ENCODE results near the gene SULT6B1. TPM values are rescaled to one million over a fixed set of nuclear protein-coding genes. Genes with fewer than 3 reads are reported as not detected.
A peak's percentile ranks its signal among the peaks of the same experiment; 100 is the strongest.

Gene SULT6B1
- total RNA-seq, 3 donors from 2014 or later: not detected

DNA sequence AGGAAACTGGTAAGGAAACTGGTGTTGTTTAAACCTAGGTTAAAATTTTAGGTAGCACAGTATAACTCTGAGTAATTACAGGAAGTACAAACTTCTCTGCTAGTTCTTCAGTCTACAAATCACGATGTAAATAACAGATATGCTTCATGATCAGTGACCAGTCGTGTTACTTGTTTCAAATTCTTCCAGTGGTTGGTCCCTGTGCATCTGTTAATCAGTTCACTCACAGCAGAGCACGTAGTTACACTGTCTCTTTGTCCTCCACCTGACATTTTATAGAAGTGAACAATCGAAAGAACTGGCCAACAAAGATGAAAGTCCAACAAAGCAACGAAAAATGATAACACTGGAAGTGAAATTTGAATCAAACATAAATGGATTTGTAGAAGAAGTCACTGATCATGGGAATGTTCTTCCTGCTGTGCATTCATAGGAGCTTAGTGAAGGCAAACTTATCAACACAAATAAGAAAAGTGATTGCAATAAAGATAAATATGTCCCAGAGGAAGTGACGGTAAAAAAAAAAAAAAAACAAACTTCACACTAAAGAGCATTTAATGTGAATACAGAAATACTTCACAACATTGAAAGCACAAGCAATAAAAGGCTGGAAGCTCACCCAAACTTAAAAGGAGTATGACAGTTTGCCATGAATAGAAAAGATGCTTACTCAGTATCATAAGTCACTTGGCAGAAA, 38.7 kb downstream of the SULT6B1 start:
- peaks cover 36% of the 10 kb centered on the region for H3K36me3 Mint-ChIP-seq (ENCODE audit: insufficient read depth)
- peaks cover 45% of the 10 kb centered on the region for H3K4me1 Mint-ChIP-seq (ENCODE audit: low read depth)
- peaks cover 5% of the 10 kb centered on the region for H3K9me3 Mint-ChIP-seq
- peak overlapping the region; percentile 47 for H3K4me3 Mint-ChIP-seq
- DNase-seq (no peak), ATAC-seq (peak; percentile 48 to 70)
- H3K27me3 Mint-ChIP-seq (ENCODE audit: low read depth): no peaks in the 10 kb centered on the region

DNA sequence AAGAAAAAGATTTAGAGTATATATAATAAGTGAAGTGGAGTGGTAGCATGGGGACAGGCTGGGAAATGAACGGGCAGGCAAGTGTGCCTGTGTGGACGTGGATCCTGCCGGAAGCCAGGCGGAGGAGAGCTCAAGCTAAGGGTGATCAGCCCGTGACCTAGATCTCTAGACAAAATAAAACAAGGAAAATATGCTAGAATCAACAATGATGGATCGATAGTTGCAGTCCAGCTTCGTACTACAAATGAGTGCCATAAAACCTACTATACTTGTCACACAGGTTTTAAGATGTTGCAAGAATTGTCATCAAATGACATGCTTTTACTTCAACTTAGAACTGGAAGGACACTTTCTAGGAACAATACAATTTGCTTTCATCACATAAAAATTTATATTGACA, 40.1 kb downstream of the SULT6B1 start:
- H3K4me1 Mint-ChIP-seq (ENCODE audit: low read depth): peaks cover 34% of the 10 kb centered on the region
- DNase-seq: no peak
- no peak for ATAC-seq
- H3K4me3 Mint-ChIP-seq: no peak overlapping the region
- no peaks in the 10 kb centered on the region for H3K27me3 Mint-ChIP-seq (ENCODE audit: low read depth)
- no peaks in the 10 kb centered on the region for H3K9me3 Mint-ChIP-seq
- peaks cover 35% of the 10 kb centered on the region for H3K36me3 Mint-ChIP-seq (ENCODE audit: insufficient read depth)

DNA sequence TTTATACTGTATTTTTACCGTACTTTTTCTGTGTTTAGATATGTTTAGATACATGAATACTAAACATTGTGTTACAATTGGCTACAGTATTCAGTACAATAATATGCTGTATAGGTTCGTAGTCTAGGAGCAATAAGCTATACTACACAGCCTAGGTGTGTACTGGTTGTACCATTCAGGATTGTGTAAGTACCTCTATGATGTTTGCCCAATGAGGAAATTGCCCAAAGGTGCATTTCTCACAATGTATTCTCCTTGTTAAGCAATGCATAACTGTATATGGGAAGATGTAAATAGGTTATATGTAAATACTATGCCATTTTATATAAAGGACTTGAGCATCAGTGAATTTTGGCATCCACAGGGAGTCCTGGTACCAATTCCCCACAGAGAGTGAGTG, 42.4 kb downstream of the SULT6B1 start:
- Mint-ChIP-seq H3K36me3 (ENCODE audit: insufficient read depth) (peaks cover 29% of the 10 kb centered on the region), H3K4me3 (no peak overlapping the region), H3K27me3 (ENCODE audit: low read depth) (no peaks in the 10 kb centered on the region), H3K9me3 (no peaks in the 10 kb centered on the region), H3K4me1 (ENCODE audit: low read depth) (peaks cover 16% of the 10 kb centered on the region)
- ATAC-seq: no peak
- no peak for DNase-seq

DNA sequence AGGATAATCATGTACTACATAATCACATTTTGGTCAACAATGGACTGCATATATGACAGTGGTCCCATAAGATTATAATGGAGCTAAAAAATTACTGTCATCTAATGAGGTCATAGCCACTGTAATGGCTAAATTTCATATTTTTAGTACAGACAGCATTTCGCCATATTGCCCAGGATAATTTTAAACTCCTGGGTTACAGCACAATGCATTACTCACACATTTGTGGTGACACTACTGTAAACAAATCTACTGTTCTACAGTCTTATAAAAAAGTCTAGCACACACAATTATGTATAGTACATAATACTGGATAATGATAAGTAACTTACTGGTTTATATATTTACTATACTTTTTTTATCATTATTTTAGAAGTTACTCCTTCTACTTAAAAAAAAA, 44.5 kb downstream of the SULT6B1 start:
- DNase-seq: no peak
- H3K36me3 Mint-ChIP-seq (ENCODE audit: insufficient read depth): peaks cover 36% of the 10 kb centered on the region

DNA sequence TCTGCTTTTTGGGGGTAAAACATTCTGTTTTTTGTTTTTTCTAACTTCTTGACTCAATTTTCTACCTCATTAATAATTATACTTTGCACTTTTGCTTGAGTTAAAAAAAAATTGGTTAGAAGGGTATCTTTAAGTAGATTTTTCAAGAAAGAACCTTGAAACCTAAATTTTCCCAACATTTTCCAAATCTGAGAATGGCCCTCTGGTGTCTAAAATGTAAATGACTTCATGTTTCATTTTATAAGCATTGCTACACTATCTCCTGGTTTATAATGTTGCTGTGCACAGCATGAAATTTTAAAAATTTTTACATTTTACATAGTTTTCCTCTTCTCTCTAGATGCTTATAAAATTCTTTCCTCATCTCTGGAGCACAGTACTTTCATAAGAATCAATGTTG, 45.9 kb downstream of the SULT6B1 start:
- H3K9me3 Mint-ChIP-seq: no peaks in the 10 kb centered on the region
- H3K4me1 Mint-ChIP-seq (ENCODE audit: low read depth): peaks cover 4% of the 10 kb centered on the region
- DNase-seq: no peak
- no peaks in the 10 kb centered on the region for H3K27me3 Mint-ChIP-seq (ENCODE audit: low read depth)
- no peak overlapping the region for H3K4me3 Mint-ChIP-seq
- H3K36me3 Mint-ChIP-seq (ENCODE audit: insufficient read depth): peaks cover 35% of the 10 kb centered on the region
- no peak for ATAC-seq

More for the DNA sequence above, 44.5 kb downstream of the SULT6B1 start:
- ATAC-seq: no peak
- Mint-ChIP-seq H3K27me3 (ENCODE audit: low read depth) (no peaks in the 10 kb centered on the region), H3K4me1 (ENCODE audit: low read depth) (peaks cover 4% of the 10 kb centered on the region), H3K9me3 (no peaks in the 10 kb centered on the region), H3K4me3 (no peak overlapping the region)

DNA sequence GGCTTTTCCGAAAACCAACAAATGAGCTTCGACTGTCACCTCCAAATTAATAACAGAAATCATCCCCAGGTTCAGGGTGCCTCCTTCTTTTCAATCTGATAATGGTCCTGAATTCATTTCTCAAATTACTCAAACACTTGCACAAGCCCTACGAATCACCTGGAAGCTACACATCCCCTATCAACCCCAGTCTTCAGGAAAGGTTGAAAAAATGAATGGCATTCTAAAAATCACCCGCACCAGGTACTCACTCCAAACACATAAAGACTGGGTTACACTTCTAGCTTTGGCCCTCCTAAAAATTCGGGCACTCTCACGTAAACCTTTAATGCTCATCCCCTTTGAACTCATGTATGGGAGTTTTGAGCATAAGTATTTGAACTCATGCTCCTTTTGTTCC, 55.6 kb downstream of the SULT6B1 start:
- DNase-seq (no peak), ATAC-seq (no peak)
- no peaks in the 10 kb centered on the region for H3K4me1 Mint-ChIP-seq (ENCODE audit: low read depth)
- H3K27me3 Mint-ChIP-seq (ENCODE audit: low read depth): no peaks in the 10 kb centered on the region
- peaks cover 52% of the 10 kb centered on the region for H3K36me3 Mint-ChIP-seq (ENCODE audit: insufficient read depth)
- H3K4me3 Mint-ChIP-seq: no peak overlapping the region
- no peaks in the 10 kb centered on the region for H3K9me3 Mint-ChIP-seq

DNA sequence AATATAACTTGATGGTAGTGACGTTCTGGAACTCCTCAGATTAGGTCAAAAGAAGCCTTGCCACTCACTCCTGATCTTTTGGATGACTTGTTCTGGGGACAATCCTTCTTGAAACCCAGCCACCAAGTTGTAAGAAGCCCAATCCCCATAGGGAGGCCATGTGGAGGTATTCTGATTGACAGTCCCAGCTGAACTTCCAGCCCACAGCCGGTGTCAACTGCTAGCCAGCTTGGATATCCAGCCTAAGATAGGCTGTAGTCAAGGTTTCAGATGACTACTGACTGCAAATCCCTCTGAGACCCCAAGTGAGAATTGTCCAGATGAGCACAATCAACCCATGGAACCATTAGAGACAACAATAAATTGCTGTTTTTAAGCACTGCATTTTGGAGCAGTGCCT, 63.1 kb downstream of the SULT6B1 start:
- DNase-seq (no peak), ATAC-seq (no peak)
- H3K4me3 Mint-ChIP-seq: no peak overlapping the region
- no peaks in the 10 kb centered on the region for H3K27me3 Mint-ChIP-seq (ENCODE audit: low read depth)
- no peaks in the 10 kb centered on the region for H3K9me3 Mint-ChIP-seq
- H3K4me1 Mint-ChIP-seq (ENCODE audit: low read depth): no peaks in the 10 kb centered on the region
- H3K36me3 Mint-ChIP-seq (ENCODE audit: insufficient read depth): peaks cover 41% of the 10 kb centered on the region

DNA sequence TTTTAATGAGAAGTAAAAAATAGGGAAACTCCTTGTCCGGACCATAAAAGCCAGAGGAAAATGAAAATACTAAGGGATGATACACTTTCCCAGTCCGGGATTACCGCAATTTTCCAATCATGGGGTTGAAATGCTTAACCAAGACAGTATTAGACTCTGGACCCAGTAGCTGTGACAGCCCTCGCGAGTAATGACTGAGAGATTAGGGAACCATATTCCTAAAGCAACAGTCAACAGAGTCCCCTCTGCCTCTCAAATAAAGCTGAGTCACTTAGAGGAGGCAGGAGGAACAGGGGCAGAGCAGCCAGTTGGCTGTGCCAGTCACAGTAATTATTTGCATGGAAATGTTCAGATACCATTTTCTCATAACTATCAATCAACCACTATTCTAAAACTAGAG, 69.3 kb downstream of the SULT6B1 start:
- ATAC-seq (no peak), DNase-seq (no peak)
- Mint-ChIP-seq H3K4me3 (no peak overlapping the region), H3K4me1 (ENCODE audit: low read depth) (peaks cover 3% of the 10 kb centered on the region), H3K27me3 (ENCODE audit: low read depth) (no peaks in the 10 kb centered on the region), H3K36me3 (ENCODE audit: insufficient read depth) (peaks cover 26% of the 10 kb centered on the region), H3K9me3 (no peaks in the 10 kb centered on the region)

Other genes with a start within 250 kb of the SULT6B1 start
- 10 to 100 TPM; 19.0 to 19.7 (median 19.7) TPM for gene STRN, start 222.1 kb downstream of the SULT6B1 start, total RNA-seq
- gene HEATR5B, start 104.3 kb downstream of the SULT6B1 start, total RNA-seq: 10 to 100 TPM; 11.3 to 18.2 (median 14.9) TPM
- gene GPATCH11, start 104.2 kb downstream of the SULT6B1 start, total RNA-seq: 10 to 100 TPM; 17.0 to 18.4 (median 17.2) TPM
- gene EIF2AK2, start 31.7 kb downstream of the SULT6B1 start, total RNA-seq: 10 to 100 TPM; 13.8 to 23.4 (median 21.2) TPM
- 10 to 100 TPM; 35.3 to 41.1 (median 37.0) TPM for gene CEBPZOS, start 7.8 kb upstream of the SULT6B1 start, total RNA-seq
- gene CEBPZ, start 42.9 kb upstream of the SULT6B1 start, total RNA-seq: 100 to 1,000 TPM; 103 to 131 (median 117) TPM
- gene NDUFAF7, start 43.0 kb upstream of the SULT6B1 start, total RNA-seq: 10 to 100 TPM; 16.4 to 22.1 (median 17.9) TPM
- 10 to 100 TPM; 39.8 to 66.9 (median 48.4) TPM for gene PRKD3, start 136.2 kb upstream of the SULT6B1 start, total RNA-seq
- gene QPCT, start 156.0 kb upstream of the SULT6B1 start, total RNA-seq: 1 to 10 TPM; 5.5 to 7.0 (median 6.9) TPM